Nephron (organoid): ENCODE data around the gene CELF6.

Source experiments
- H3K27ac Mint-ChIP-seq, 3 experiments: 2 replicates each; pipeline ENCODE4 v1.8.0; 2020; ENCODE audit warnings: mixed read lengths in 3 of 3, mild to moderate bottlenecking in 2 of 3, moderate library complexity in 1 of 3
- H3K27me3 Mint-ChIP-seq: 2 replicates; pipeline ENCODE4 v1.8.0; 2021; ENCODE audit warnings: low read depth, mild to moderate bottlenecking, moderate library complexity, mixed read lengths
- H3K36me3 Mint-ChIP-seq: 2 replicates; pipeline ENCODE4 v1.8.0; 2020; ENCODE audit warnings: low read depth, mixed read lengths
- H3K4me1 Mint-ChIP-seq: 2 replicates; pipeline ENCODE4 v1.8.0; 2020; ENCODE audit warnings: mixed read lengths
- H3K4me3 Mint-ChIP-seq, 3 experiments: 2 replicates each; pipeline ENCODE4 v1.8.0; 2020; ENCODE audit warnings: mild to moderate bottlenecking in 3 of 3, mixed read lengths in 3 of 3, moderate library complexity in 2 of 3
- H3K9me3 Mint-ChIP-seq: 2 replicates; pipeline ENCODE4 v1.8.0; 2020; ENCODE audit warnings: mixed read lengths
- CTCF ChIP-seq, 3 experiments: fragments of 200-600 bp; sonication (generic); IDR thresholded peaks; one replicate each; pipeline ENCODE4 v1.5.0; 2021; ENCODE audit warnings: antibody characterized with exemption in 3 of 3; ENCODE audit not compliant: unreplicated experiment in 3 of 3

CELF6 gene

GRCh38 chr15:72306211-72306785, 13.7 kb downstream of the CELF6 start:
- TF ChIP-seq CTCF (IDR thresholded peaks at IDR 0.05; ENCODE audit: unreplicated experiment in 3 of 3): no peak
- no peak overlapping the region for H3K27ac Mint-ChIP-seq
- H3K36me3 Mint-ChIP-seq: no peaks in the 10 kb centered on the region

GRCh38 chr15:72304596-72304995, 15.4 kb downstream of the CELF6 start:
- Mint-ChIP-seq H3K4me1 (no peaks in the 10 kb centered on the region), H3K4me3 (no peak overlapping the region), H3K9me3 (no peaks in the 10 kb centered on the region), H3K27ac (no peak overlapping the region), H3K27me3 (peaks cover 13% of the 10 kb centered on the region), H3K36me3 (no peaks in the 10 kb centered on the region)
- no peak for TF ChIP-seq CTCF (IDR thresholded peaks at IDR 0.05; ENCODE audit: unreplicated experiment in 3 of 3)

More at GRCh38 chr15:72306211-72306785, 13.7 kb downstream of the CELF6 start:
- H3K9me3 Mint-ChIP-seq: no peaks in the 10 kb centered on the region
- H3K27me3 Mint-ChIP-seq: peaks cover 13% of the 10 kb centered on the region
- H3K4me3 Mint-ChIP-seq: no peak overlapping the region
- no peaks in the 10 kb centered on the region for H3K4me1 Mint-ChIP-seq

GRCh38 chr15:72302955-72303354, 17.0 kb downstream of the CELF6 start:
- H3K9me3 Mint-ChIP-seq: no peaks in the 10 kb centered on the region
- H3K27me3 Mint-ChIP-seq: peaks cover 8% of the 10 kb centered on the region
- H3K4me3 Mint-ChIP-seq: no peak overlapping the region
- no peak overlapping the region for H3K27ac Mint-ChIP-seq
- no peaks in the 10 kb centered on the region for H3K36me3 Mint-ChIP-seq
- no peaks in the 10 kb centered on the region for H3K4me1 Mint-ChIP-seq
- TF ChIP-seq CTCF (IDR thresholded peaks at IDR 0.05; ENCODE audit: unreplicated experiment in 3 of 3): no peak

GRCh38 chr15:72289597-72290325, 30.2 kb downstream of the CELF6 start:
- no peaks in the 10 kb centered on the region for H3K9me3 Mint-ChIP-seq
- peaks cover 21% of the 10 kb centered on the region for H3K27me3 Mint-ChIP-seq
- no peak overlapping the region for H3K27ac Mint-ChIP-seq
- H3K36me3 Mint-ChIP-seq: no peaks in the 10 kb centered on the region
- no peak for TF ChIP-seq CTCF (IDR thresholded peaks at IDR 0.05; ENCODE audit: unreplicated experiment in 3 of 3)
- H3K4me3 Mint-ChIP-seq: no peak overlapping the region
- no peaks in the 10 kb centered on the region for H3K4me1 Mint-ChIP-seq

GRCh38 chr15:72288796-72289596, 31.0 kb downstream of the CELF6 start:
- no peaks in the 10 kb centered on the region for H3K9me3 Mint-ChIP-seq
- no peak overlapping the region for H3K27ac Mint-ChIP-seq
- no peaks in the 10 kb centered on the region for H3K36me3 Mint-ChIP-seq
- no peak for TF ChIP-seq CTCF (IDR thresholded peaks at IDR 0.05; ENCODE audit: unreplicated experiment in 3 of 3)
- peaks cover 16% of the 10 kb centered on the region for H3K27me3 Mint-ChIP-seq
- no peaks in the 10 kb centered on the region for H3K4me1 Mint-ChIP-seq
- no peak overlapping the region for H3K4me3 Mint-ChIP-seq
